Left hindlimb (tissue), 1 donor: ENCODE results near the gene AQP2.

Source experiments
- DNase-seq: peaks from one replicate; pipeline ENCODE4 v3.0.0-alpha.2; 2018

Gene AQP2, protein sequence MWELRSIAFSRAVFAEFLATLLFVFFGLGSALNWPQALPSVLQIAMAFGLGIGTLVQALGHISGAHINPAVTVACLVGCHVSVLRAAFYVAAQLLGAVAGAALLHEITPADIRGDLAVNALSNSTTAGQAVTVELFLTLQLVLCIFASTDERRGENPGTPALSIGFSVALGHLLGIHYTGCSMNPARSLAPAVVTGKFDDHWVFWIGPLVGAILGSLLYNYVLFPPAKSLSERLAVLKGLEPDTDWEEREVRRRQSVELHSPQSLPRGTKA

GRCh38 chr12:49950273-49951251 is at the start of gene AQP2:
Gene AQP2 (plus strand): TSS chr12:49950737. CDS start chr12:49950831, 94 bp downstream.
- DNase-seq = no peak

GRCh38 chr12:49901026-49901425 is 49.5 kb upstream of the AQP2 start:
- DNase-seq = no peak

GRCh38 chr12:49901986-49902385 is 48.6 kb upstream of the AQP2 start:
- no peak for DNase-seq

DNA sequence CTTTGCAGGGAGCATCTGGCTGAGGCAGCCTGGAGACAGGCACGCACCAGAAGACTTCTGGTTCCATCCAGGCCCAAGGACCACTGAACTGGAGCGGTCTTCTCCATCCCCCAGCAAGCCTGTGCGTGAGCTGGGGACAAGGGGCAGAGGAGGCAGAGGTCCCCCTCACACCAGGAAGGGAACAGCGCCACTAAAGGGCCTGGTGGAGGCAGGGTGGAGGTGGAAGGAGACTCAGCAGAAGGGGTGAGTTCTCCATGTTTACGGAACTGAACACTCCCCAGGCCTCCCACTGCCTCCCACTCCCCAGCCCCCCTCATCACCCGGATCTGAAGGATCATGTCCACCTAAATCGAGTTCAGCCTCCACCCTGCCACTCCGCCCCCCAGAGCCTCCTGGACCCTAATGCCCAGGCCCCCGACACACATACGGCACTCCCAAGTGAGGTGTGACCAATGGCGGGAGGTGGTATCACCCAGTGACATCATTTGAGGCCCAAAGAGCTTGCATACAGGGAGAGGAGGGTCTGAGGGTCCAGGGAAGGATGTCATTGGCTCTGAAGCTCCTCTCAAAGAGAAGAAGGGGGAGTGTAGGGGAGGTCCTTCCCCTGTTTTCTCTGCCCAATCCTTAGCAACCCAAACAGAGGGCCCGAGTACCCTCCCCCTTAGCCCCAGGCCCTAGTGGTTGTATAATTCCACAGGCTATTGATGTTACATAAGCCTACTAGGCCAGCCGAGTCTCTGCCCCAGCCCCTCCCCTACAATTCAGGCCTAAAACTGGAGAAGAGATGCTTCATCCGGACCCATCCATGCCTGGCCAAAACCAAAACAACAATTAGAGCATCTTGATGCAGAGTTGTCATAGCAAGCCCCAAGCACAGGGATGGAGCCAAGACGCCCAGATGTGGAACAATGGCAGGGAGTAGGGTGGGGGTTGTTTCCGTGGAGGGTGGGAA is 47.9 kb upstream of the AQP2 start:
- peak; percentile 40 for DNase-seq

GRCh38 chr12:49903351-49903699 is 47.2 kb upstream of the AQP2 start:
- no peak for DNase-seq

- peak; percentile 80 for DNase-seq
Measured at GRCh38 chr12:49903700-49904423, 46.7 kb upstream of the AQP2 start, which contains the start of gene FAIM2. Gene FAIM2 (minus strand): TSS chr12:49903900. CDS start chr12:49903792, 108 bp downstream.

GRCh38 chr12:49904601-49905000 is 45.9 kb upstream of the AQP2 start:
- peak; percentile 15 for DNase-seq

DNA sequence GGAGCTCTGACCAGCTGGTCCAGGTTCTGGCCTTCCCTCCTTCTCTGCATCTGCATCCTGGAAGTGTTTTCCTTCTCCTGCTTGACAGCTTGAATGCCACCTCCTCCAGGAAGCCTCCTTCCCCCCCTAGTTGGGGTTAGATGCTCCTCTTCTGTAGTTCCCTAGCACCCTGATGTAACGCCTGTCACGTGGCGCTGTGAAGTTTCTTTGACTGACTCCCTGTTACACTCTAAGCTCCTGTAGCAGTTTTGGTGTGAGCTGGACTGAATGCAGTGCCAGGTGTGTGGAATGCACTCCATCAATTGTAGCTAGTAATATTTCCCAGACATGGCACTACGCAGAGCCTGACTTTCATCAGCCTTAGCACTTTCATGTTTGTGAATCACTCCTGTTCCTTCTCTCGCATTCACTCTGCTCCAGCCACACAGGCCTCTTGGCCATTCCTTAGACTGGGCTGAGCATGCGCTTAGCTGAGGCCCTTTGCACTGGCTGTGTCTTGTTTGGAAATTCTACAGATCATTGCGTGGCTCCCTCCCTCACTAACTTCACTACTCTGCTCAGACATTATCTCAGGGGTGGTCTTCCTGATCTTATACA is 44.7 kb upstream of the AQP2 start:
- no peak for DNase-seq

DNA sequence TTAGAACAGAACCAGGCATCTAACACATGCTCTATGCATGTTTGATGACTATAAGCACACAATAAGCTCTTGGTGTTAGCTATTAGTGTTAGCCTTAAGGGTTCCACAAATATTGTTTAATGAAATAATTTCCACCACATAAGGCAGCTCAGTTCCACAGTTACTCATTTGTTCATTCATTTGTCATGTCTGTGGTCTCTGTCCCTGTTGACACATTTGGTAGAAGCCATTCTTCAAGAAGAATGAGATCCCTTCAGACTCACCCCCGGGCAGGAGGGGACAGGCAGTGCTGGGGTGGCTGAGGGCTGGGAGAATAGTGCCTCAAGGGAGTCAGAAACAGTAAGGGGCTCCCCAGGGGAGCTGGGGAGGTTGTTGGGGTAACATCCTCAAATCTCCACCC is 43.2 kb upstream of the AQP2 start:
- no peak for DNase-seq

DNA sequence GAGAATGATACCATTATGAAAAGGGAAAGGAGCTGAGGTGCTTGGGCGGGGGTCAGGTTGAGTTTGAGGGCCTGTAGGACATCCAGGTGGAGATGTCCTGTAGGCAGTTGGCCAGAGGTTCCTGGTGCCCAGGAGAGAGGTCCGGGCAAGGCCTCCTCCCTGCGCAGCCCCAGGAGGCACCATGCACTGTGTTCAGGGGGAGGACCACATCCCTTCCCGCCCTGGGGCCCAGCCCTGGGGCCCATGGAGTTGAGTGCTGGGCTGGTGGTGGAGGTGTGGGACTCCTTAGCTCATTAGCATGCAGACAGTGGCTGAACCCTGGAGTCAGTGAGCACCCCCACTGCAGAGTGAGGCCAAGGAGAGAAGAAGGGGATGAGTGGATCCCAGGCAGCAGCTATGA is 41.2 kb upstream of the AQP2 start:
- peak; percentile 15 for DNase-seq

DNA sequence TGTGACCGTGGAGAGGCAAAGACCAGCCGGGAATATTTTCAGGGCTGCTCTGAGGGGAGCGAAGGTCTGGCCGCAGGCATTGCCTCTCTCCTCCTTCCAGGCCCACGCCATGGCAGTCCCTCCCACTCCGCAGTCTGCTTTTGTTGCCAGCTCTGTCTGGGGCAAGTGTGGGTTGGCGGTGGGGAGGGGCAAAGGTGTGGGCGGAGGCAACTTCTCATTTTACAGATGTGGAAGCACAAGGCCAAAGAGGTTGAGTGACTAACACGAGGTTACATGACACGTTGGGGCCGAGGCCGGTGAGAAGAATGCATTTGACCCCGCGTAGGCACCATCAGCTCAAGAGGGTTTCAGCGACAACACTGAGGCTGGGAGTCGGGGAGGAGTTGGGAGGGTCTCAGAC is 40.7 kb upstream of the AQP2 start:
- DNase-seq = peak; percentile 47

DNA sequence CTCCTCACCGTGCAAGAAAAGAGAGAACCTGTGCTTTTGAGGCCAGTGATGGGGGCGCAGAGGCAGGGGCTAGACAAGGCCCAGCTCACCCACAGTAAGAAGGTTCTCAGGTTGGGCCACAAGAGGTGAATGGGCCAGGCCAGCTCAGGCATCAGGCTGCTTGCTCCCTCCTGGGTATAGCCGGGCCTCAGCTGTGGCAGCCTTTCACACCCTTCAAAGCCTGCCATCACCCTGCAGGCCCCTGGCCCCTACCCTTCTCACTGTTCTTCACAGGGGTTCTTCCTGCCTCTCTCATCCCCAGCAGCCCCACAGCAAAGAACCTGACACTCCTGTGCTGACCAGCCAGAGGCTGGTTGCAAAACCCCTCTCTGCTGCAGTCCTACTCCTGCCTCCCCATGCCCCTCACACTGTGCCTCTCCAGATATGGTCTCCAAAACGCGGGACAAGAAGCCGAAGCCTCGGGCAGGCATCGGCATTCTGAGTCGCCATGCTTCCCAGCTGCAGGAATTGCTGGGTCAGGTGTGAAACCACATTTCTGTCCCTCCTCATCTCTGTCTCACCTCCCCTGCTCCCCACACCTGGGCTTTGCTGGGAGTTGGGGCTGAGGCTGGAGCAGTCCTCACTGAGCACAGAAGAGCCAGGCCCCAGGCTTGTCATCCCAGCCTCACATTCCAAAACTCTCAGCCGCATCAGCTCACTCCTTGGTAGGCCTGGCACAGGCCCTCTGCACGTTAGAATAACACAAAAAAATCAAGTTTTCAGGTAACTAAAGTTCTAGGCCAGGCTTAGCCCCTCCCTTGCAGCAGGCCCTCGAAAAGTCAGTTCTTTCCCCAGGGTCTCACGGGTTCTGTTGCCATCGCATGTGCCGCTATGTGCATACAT is 40.0 kb upstream of the AQP2 start:
- DNase-seq = peak; percentile 9

DNA sequence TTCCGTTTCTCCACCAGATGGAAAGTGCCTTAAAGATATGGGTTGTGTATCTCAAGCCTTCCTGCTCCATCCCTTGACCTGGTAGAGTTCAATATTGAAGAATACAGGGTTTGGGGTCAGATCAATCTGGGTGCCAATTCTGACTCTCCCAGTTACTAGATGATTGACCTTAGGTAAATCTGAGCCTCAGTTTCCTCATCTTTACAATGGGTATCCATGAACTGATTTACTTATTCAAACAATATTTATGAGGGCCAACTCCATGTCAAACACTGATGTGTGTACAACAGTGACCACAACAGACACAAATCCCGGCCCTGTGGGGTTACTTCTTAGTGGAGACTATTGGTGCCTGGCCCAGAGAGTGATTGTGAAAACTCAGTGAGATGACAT is 39.3 kb upstream of the AQP2 start:
- no peak for DNase-seq

DNA sequence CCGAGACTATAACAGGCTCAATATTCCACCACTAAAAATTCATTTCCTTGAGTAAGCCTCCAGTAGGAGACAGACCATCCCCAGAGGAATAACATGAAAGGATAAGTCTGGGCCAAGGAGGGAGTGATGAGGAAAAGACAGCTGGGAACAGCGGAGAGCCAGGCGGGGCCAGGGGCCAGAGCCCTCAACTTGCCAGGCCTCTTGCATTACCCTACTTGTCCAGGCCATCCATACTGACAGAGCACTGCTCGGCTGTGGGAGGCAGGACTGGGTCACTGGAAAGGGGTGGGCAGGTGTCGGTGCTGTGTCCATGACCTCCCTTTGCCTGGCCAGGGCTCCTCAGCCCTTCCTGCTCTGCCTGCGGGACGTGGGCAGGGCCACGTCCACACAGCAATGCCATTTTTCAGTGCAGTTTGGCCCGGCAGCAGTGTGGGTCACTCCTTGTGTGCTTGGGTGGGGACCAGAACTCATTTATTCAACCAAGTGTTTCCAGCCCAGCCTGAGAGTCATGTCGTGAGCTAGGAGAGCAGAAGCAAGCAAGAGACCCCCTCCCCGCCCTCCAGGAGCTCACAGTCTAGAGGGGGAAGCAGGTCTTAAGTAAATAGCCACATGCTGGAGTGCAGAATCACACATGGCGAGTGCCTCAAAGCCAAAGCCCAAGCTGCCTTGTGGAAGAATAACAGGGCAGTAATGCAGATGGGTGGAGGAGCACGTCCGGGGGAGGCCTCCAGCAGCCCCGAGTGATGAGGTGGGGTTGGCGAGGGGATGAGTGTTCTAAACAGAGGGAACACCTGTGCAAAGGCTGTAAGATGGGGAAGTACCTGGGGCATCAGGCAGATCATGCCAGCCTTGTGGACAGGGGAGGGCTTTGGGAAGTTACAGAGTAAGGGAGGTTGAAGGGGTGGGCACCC is 37.9 kb upstream of the AQP2 start:
- DNase-seq = no peak

DNA sequence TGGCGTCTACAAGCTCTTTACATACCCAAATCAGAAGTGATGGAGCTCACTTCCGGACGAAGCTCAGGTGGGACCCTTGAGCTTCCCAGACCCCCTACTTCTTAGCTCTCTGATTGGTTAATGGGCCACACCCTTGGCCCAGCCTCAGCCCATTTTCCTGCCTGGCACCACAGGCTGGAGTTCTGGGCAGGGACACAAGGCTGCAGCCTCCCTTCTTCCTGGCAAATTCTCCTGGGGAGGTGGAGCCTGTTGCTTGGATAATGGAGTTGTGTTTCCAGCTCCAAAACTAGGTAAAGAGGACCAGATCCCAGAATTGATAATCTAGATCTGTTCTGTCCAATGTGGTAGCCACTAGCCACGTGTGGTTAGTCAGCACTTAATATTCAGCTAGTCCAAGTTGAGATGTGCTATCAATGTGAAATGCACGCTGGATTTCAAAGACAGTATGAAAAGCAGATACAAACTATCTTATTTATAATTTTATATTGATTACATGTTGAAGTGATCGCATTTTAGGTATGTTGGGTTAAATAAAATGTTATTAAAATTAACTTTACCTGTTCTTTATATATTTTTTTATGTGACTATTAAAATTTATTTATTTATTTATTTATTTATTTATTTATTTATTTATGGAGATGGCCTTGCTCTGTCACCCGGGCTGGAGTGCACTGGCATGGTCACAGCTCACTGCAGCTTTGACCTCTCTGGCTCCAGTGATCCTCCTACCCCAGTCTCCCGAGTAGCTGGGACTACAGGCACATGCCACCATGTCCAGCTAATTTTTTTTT is 34.2 kb upstream of the AQP2 start:
- DNase-seq = no peak

DNA sequence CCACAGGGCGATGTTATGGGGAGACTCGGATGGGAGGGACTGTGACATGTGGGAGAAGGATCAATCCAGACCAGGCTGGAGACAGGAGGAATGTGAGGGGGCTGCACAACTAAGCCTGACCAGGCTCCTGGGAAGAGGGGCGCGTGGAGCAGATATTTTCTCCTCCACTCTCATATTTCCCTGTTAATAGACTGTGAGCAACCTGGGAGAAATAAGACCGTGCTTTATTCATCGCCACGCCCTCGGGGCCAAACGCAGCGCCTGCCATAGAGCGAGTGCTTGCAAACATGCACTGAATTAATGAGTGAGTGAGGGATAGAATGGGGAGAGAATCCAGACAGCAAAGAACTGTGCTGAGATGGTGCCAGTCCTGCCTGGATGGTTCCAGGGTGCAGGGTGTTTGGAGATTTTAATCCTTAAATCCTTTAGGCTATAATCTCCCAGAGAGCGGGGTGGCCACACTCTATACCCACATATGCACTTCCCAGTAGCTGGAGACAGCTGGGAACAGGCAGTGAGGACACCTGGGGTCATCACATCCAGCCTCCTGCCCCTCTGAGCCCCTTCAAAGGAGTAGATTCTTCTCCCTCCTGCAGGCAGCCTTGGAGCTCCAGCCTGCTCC is 33.3 kb upstream of the AQP2 start:
- DNase-seq = no peak

- no peak for DNase-seq
Measured at GRCh38 chr12:49917788-49918173, 32.8 kb upstream of the AQP2 start.

GRCh38 chr12:49920241-49920914 is 30.2 kb upstream of the AQP2 start:
- no peak for DNase-seq
